WERI-Rb-1 (cell line): Measurements from ENCODE around the gene IQUB.

Experiments used
- DNase-seq: peaks from one replicate; pipeline ENCODE4 v3.0.0-alpha.2; 2020
- H3K27ac ChIP-seq: fragments of 250-450 bp; sonication (Bioruptor Pico); 2 replicates; pipeline ENCODE4 v1.5.1; 2020; ENCODE audit warnings: mild to moderate bottlenecking, moderate library complexity
- H3K27me3 ChIP-seq: fragments of 250-450 bp; sonication (Bioruptor Pico); 2 replicates; pipeline ENCODE4 v1.5.1; 2021; ENCODE audit warnings: mild to moderate bottlenecking, low read depth, moderate library complexity; ENCODE audit not compliant: insufficient read depth, severe bottlenecking
- H3K36me3 ChIP-seq: fragments of 250-450 bp; sonication (Bioruptor Pico); 2 replicates; pipeline ENCODE4 v1.5.1; 2020; ENCODE audit warnings: mild to moderate bottlenecking, moderate library complexity
- H3K4me3 ChIP-seq: 2 replicates; pipeline ENCODE4 v1.5.1; 2011; ENCODE audit warnings: low read depth, mild to moderate bottlenecking, control low read depth, low read length
- H3K9me3 ChIP-seq: fragments of 250-450 bp; sonication (Bioruptor Pico); 2 replicates; pipeline ENCODE4 v1.5.1; 2021; ENCODE audit warnings: mild to moderate bottlenecking, moderate library complexity; ENCODE audit not compliant: severe bottlenecking
- TF ChIP-seq, protein P1 (sequence below): IDR thresholded peaks from 2 replicates; pipeline ENCODE4 v1.5.1; 2011; ENCODE audit warnings: low read depth, mild to moderate bottlenecking, control low read depth, inconsistent platforms, low read length

Gene IQUB

GRCh38 chr7:123455965-123456470 is 78.4 kb downstream of the IQUB start:
- no peak for DNase-seq
- TF ChIP-seq, protein P1, sequence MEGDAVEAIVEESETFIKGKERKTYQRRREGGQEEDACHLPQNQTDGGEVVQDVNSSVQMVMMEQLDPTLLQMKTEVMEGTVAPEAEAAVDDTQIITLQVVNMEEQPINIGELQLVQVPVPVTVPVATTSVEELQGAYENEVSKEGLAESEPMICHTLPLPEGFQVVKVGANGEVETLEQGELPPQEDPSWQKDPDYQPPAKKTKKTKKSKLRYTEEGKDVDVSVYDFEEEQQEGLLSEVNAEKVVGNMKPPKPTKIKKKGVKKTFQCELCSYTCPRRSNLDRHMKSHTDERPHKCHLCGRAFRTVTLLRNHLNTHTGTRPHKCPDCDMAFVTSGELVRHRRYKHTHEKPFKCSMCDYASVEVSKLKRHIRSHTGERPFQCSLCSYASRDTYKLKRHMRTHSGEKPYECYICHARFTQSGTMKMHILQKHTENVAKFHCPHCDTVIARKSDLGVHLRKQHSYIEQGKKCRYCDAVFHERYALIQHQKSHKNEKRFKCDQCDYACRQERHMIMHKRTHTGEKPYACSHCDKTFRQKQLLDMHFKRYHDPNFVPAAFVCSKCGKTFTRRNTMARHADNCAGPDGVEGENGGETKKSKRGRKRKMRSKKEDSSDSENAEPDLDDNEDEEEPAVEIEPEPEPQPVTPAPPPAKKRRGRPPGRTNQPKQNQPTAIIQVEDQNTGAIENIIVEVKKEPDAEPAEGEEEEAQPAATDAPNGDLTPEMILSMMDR, result no peak
- H3K4me3 ChIP-seq, result no peak overlapping the region

GRCh38 chr7:123440101-123440548 is 94.3 kb downstream of the IQUB start:
- Histone ChIP-seq H3K36me3 (no peaks in the 10 kb centered on the region), H3K9me3 (no peaks in the 10 kb centered on the region), H3K4me3 (no peak overlapping the region), H3K27me3 (no peaks in the 10 kb centered on the region), H3K27ac (no peak overlapping the region)
- DNase-seq, result no peak
- TF ChIP-seq, protein P1, result no peak

More at GRCh38 chr7:123455965-123456470, 78.4 kb downstream of the IQUB start:
- H3K36me3 ChIP-seq, result no peaks in the 10 kb centered on the region
- no peak overlapping the region for H3K27ac ChIP-seq
- H3K27me3 ChIP-seq, result no peaks in the 10 kb centered on the region
- no peaks in the 10 kb centered on the region for H3K9me3 ChIP-seq

DNA sequence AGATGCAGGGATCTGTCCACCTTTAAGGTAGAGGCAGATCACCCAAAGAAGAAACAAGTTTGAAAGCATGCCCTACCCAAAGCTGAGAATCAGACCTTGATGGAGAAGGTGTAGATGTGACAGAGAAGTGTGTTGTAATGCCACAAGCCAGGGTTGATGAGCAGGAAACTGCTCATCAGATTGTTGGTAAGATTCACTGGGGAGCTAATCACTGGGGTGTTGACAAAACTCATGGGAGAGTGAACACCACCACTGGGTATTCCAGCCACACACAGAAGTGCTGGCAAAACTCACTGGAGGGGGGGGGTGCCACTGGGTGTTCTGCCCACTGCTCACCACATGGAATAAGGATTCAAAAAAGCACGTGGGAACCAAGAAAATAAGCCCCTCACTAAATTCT is 95.2 kb downstream of the IQUB start:
- no peak overlapping the region for H3K27ac ChIP-seq
- TF ChIP-seq, protein P1, result no peak
- no peaks in the 10 kb centered on the region for H3K27me3 ChIP-seq
- peaks cover 2% of the 10 kb centered on the region for H3K9me3 ChIP-seq
- no peak for DNase-seq
- H3K36me3 ChIP-seq, result no peaks in the 10 kb centered on the region
- no peak overlapping the region for H3K4me3 ChIP-seq

- TF ChIP-seq, protein P1, result no peak
- Histone ChIP-seq H3K9me3 (peaks cover 2% of the 10 kb centered on the region), H3K27ac (no peak overlapping the region), H3K36me3 (no peaks in the 10 kb centered on the region), H3K4me3 (no peak overlapping the region), H3K27me3 (no peaks in the 10 kb centered on the region)
- no peak for DNase-seq
These were observed 96.9 kb downstream of the IQUB start for GRCh38 chr7:123437447-123437995.

- H3K9me3 ChIP-seq, result peaks cover 2% of the 10 kb centered on the region
- no peak for DNase-seq
- no peak overlapping the region for H3K4me3 ChIP-seq
- no peaks in the 10 kb centered on the region for H3K36me3 ChIP-seq
- no peaks in the 10 kb centered on the region for H3K27me3 ChIP-seq
- H3K27ac ChIP-seq, result no peak overlapping the region
- TF ChIP-seq, protein P1, result no peak
These were observed 99.2 kb downstream of the IQUB start for GRCh38 chr7:123435080-123435700.

- H3K36me3 ChIP-seq, result no peaks in the 10 kb centered on the region
- TF ChIP-seq, protein P1, result no peak
- H3K9me3 ChIP-seq, result peaks cover 2% of the 10 kb centered on the region
- no peak for DNase-seq
- H3K4me3 ChIP-seq, result no peak overlapping the region
- no peaks in the 10 kb centered on the region for H3K27me3 ChIP-seq
- no peak overlapping the region for H3K27ac ChIP-seq
These were observed 100.7 kb downstream of the IQUB start for GRCh38 chr7:123433665-123434064.
